ENCODE measurements around the gene ATAD3B.
"Not testable (repeated sequence)": the region's sequence is repeated elsewhere in the genome, so short reads cannot be mapped to it uniquely, and the experiment has no call there.

The ATAD3B gene

DNA sequence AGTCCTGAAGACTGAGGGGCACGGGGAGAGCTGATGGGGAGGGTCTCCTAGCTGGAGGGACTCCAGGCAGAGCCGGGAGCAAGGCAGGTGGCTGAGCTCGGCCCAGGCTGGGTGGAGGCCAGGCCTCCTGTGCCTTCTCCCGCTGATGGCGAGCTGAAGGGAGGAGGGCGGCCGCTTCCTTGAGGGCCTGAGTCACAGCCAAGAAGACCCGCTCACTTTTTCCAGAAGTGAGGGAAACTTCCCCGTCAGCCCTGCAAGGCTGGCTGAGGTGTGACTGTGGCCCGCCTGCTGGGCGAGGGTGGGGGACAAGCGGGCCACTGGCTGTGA is 37.8 kb upstream of the ATAD3B start:
- peak; percentile 62 for DNase-seq (ENCODE audit: low spot score)

DNA sequence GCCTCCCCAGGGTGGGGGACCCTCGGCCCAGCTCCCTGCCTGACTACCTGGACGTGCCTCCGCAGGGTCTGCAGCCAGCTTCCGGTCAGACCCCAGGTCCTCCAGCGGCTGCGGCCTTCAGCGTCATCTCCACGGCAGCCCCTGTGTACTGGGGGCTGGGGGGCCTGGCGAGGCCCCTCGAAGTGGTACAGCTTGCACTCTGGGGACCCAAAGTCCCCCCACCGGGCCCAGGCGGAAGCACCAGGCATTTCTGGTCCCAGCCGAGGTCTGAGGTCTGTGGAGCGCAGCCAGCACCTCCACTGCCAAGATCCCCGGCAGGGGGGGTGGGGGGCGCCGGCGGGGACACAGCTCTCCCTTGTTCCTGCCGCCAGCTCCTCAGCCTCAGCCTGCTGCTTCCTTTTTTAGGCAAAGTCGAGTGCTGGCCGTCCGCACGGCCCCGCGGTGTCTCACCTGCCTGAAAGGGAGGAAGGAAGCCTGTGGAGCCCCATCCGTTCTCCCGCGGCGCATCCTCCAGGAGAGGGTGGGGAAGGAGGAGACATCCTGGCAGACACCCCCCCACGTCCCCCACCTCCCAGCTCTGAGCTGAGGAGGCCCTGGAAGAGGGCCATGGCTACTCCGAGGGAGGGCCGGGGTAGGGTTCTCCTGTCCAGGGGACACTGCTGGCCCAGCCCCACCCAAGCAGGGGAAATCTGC is 37.3 kb upstream of the ATAD3B start:
- peak; percentile 24 for DNase-seq (ENCODE audit: low spot score)

GRCh38 chr1:1434824-1435105 is 36.8 kb upstream of the ATAD3B start:
- peak; percentile 18 for DNase-seq (ENCODE audit: low spot score)

DNA sequence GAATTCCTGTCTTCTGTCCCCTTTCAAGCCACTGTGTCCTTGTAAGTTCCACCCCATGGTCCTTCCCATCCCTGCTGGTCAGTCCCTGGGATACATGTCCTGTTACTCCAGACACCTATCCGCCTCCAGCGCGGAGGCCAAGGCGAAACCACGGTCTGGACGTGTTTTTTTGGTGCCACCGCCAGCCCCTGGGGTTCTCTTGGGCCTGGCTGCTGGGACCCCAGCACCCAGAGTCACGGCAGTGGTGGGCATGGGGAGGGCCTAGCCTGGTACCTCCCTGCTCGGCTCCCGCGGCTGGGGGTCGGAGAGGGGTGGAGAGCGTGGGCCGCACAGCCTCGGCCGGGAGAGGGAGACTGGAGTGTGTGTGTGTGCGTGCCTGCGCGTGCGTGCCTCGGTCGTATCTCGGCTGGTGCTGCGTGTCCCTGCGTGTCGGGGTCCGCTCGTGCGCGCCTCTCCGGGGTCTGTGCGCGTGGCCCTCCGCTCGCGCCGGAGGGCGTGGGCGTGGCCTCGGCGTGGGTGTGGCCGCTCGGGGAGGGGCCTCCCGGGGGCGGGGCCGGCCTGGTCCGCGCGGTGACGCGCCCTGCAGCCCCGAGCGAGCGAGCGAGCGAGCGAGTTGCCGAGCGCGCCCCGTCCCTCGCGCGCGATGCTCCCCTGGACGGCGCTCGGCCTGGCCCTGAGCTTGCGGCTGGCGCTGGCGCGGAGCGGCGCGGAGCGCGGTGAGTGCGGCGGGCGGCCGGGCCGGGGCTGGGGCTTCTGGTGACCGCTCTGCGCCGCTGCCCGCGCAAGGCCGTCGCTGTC is 36.3 kb upstream of the ATAD3B start, which contains the start of gene VWA1:
Gene VWA1 (plus strand): TSS at position 585 of the 798 bp plus-strand sequence. CDS start 59 bp downstream, at position 644.
- DNase-seq (ENCODE audit: low spot score) = peak; percentile 98

GRCh38 chr1:1435911-1436629 is 35.5 kb upstream of the ATAD3B start:
- peak; percentile 13 for DNase-seq (ENCODE audit: low spot score)

GRCh38 chr1:1436630-1437032 is 34.9 kb upstream of the ATAD3B start:
- peak; percentile 15 for DNase-seq (ENCODE audit: low spot score)

DNA sequence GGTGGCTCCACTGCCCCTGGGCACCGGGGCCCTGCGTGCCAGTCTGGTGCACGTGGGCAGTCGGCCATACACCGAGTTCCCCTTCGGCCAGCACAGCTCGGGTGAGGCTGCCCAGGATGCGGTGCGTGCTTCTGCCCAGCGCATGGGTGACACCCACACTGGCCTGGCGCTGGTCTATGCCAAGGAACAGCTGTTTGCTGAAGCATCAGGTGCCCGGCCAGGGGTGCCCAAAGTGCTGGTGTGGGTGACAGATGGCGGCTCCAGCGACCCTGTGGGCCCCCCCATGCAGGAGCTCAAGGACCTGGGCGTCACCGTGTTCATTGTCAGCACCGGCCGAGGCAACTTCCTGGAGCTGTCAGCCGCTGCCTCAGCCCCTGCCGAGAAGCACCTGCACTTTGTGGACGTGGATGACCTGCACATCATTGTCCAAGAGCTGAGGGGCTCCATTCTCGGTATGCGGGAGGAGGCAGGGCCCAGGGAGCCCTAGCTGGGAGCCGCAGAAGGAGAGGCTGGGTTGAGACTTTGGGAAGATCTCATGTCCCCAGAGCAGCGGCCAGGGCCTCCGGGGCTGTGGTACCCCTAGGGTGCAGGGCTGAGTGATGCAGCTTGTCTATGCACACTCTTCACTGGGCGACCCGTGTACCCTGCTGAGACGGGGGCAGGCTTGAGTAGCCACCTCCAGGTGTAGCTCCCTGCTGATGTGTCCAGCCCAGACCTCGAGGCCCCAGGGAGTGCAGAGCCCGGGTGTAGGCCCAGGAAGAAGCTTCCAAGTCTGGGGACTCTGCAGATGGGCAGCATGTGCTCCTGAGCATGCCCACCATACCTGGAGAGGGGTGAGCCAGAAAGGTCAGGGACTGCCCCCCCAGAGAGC is 34.3 kb upstream of the ATAD3B start:
- DNase-seq (ENCODE audit: low spot score) = peak; percentile 15

GRCh38 chr1:1437904-1438376 is 33.6 kb upstream of the ATAD3B start:
- DNase-seq (ENCODE audit: low spot score) = peak; percentile 35

- DNase-seq (ENCODE audit: low spot score) = no peak
Observed at GRCh38 chr1:1438531-1439381, 32.8 kb upstream of the ATAD3B start.

DNA sequence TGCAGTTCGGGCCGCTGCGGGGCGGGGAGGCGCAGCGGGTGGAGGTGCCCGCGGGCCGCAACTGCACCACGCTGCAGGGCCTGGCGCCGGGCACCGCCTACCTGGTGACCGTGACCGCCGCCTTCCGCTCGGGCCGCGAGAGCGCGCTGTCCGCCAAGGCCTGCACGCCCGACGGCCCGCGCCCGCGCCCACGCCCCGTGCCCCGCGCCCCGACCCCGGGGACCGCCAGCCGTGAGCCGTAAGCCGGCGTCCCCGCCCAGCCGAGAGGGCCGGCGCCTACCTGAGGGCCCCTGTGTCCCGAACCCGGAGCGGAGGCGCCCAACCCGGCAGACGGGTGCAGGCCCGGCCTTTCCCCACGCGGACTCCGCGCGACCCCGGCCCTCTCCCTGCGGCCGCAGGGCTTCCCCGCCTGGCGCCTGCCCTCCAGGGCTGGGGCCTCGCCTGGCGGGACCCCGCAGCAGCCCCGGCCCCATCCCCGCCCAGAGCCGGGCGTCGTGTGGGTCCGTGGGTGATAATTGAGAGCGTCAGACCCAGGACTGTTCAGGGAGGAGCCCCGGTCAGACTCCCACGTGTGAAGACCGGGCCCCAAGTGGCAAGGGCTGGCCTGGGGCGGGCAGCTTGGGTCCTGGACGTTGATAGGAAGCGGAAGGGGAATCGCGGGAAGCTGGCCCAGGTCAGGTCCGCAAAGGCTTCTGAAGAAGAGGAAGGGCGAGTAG is 31.9 kb upstream of the ATAD3B start:
- DNase-seq (ENCODE audit: low spot score) = no peak

- peak; percentile 9 for DNase-seq (ENCODE audit: low spot score)
Observed at GRCh38 chr1:1440262-1441001, 31.1 kb upstream of the ATAD3B start.

- peak; percentile 90 for DNase-seq (ENCODE audit: low spot score)
Observed at GRCh38 chr1:1441002-1441888, 30.3 kb upstream of the ATAD3B start.

DNA sequence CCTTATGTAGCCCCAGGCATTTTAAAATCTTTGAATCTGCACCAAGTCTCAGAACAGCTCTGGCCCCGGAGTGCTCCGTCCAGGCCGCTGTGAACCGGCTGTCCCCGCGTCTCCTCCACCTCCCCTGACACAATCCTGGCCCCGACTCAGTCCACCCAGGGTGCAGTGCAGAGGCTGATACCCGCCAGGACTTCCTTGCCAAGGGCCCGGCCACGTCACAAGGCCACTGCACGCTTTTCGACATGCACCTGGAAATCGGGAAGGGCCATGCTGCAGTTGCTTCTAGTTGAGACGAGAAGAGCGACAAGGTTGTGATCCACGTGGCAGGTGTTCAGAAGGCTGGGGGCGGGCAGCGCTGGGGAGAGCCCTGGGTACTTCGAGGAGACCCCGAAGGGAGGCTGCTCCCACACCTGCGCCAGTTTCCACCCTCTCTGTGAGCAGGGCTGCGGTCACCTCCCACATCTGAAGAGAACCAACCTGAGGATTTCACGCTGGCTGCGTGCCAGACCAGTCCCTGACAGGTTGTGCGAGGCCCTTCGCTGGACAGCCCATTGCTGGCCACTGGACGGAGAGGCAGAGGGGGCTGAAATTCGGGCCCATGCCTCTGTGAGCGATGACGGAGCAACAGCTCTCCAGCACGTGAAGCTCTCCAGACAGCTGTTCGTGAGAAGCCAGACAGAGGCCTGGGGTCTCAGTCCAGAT is 29.3 kb upstream of the ATAD3B start:
- DNase-seq (ENCODE audit: low spot score) = no peak

GRCh38 chr1:1446631-1447030 is 24.9 kb upstream of the ATAD3B start:
- not testable (repeated sequence) for DNase-seq (ENCODE audit: low spot score)

- DNase-seq (ENCODE audit: low spot score) = no peak
Observed at GRCh38 chr1:1449099-1449739, 22.3 kb upstream of the ATAD3B start, which contains the start of gene ATAD3C. ATAD3C (plus strand) TSS chr1:1449689; CDS start chr1:1450684, 995 bp downstream.

- DNase-seq (ENCODE audit: low spot score) = not testable (repeated sequence)
Observed at GRCh38 chr1:1450616-1451015, 20.9 kb upstream of the ATAD3B start.

GRCh38 chr1:1451696-1452364 is 19.7 kb upstream of the ATAD3B start:
- no peak for DNase-seq (ENCODE audit: low spot score)
